Measurements from ENCODE around the gene INO80.
"Not testable (repeated sequence)": the region's sequence is repeated elsewhere in the genome, so short reads cannot be mapped to it uniquely, and the experiment has no call there.

INO80 gene

DNA sequence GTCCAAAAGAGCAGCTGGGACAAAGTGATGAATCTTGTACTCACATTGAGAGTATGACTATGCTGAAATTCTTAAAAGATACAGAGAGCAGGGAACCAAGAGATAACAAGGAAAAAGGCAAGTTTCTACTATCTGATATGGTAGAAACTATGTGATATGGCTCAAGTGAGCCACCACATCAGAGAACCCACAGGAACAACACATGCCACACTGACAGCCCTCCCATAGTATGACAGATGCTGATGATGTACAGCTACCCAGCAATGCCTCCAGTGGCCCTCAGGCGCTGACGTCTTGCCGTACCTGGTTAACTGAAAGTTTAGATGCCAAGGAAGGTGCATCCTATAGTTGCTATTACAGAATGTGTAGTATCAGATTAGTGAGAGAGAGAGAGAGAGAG, 120.4 kb downstream of the INO80 start:
- no peak for DNase-seq

DNA sequence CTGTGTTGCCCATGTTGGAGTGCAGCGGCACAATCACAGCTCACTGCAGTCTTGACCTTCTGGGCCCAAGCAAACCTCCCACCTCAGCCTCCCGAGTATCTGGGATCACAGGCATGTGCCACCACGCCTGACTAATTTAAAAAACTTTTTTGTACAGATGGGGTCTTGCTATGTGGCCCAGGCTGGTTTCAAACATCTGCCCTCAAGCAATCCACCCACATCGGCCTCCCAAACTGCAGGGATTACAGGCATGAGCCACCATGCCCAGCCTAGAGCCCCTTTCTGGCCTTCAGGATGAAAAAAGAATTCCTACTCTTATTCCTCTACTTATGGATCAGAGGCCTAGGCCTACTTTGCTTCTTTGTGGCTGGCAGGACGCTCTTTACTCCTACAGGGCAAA, 123.3 kb downstream of the INO80 start:
- no peak for DNase-seq

DNA sequence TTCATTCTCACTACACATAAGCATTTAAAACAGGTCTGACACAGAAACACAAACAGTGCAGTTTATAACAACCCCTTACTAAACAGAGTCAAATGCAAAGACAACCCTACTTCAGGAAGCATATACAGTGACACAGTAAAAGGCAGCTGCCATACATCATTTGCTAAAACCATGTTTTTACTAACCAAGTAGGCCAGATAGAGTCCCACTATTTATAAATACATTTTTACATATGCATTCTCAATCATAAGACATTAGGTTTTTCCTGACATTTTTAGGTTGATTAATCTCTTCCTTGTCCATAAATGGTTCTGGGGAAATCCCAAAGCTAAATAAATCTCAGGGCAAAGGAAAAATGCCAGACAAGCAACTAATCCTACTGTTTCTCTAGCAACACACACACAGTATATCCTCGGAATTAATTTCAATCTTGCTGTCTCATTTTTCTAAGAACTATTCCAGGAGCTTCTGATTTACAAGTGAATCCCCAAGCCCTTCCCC, 123.8 kb downstream of the INO80 start:
- no peak for DNase-seq

DNA sequence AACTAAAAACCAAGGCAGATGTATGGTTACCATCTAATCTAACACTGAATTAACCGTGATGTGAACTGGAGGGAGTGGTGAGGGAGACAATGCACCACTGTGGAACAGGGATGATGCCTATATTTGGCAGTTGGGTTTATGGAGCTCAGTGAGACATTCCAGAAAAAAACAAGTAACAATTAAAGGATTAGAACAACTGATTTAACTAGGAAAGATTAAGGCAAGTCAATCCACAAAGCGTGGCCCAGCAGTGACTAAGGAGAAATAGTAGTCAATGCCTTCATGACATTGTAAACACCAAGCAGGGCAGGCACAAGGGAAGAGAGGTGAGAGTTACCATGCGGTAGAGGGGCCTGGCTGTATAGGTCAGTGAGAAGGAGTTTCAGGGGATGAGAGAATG, 124.7 kb downstream of the INO80 start:
- DNase-seq, result no peak

DNA sequence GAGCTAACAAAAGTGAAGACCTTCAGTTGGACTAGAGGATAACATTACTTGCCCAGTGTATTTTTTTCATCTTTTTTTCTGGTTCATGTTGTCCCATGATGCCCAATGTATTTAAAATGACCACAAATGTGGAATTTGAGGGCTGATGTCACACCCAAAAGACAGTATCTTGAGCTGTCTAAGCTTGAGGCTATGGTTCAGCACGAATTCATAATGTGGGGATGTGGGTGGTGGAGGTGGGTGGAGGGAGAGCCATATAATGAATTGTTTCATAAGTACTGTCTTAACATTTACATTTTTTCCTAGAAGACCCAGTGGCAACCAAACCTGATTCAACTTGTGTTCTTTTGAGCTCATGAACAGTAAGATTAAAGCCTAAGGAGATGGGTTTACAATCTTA, 125.3 kb downstream of the INO80 start:
- DNase-seq, result no peak

DNA sequence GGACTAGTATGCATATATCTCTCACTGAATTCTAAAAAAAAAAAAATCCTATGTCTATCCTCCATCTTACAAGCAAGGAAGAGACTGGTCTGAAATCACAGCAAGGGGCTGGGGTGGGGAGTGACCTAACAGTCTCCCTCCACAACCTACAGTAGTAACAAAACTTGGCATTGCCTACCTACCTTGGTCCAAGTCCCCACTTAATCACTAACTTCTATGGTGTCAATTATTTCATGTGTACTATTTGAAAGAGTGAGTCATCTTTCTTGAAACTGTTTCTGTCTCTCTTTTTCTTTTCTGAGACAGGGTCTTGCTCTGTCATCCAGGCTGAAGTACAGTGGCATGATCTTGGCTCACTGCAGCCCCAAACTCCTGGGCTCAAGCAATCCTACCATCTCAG, 126.0 kb downstream of the INO80 start:
- DNase-seq, result no peak

DNA sequence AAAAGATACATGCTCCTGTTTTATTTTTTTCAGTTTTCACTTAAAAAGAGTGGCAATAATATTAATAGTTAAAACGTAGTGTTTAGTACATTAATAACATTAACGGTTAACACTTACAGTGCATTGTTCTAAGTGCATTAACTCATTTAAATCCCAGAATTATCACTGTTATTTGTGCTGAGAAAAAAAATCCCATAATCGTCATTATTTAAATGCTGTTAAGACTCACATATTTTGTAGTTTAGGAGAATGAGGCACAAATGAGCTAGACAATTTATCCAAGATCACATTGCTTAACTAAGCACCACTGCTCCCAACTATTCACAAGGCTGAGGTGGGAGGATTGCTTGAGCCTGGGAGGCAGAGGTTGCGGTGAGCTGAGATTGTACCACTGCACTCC, 127.9 kb downstream of the INO80 start:
- no peak for DNase-seq

DNA sequence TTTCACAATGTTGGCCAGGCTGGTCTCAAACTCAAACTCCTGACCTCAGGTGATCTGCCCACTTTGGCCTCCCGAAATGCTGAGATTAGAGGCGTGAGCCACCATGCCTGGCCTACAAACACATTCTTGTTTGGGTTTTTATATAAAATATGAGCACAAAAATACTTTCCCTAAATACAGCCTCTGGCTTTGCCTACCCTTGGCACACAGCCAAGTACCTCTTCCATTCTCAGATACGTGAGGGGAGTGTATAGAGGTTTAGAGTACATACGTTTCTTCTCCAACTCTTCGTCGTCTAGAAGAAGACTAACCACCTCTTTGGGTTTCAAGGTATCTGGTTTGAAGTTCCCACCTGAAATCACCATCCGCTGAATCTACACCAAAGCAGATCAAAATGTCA, 129.3 kb downstream of the INO80 start:
- DNase-seq, result no peak

DNA sequence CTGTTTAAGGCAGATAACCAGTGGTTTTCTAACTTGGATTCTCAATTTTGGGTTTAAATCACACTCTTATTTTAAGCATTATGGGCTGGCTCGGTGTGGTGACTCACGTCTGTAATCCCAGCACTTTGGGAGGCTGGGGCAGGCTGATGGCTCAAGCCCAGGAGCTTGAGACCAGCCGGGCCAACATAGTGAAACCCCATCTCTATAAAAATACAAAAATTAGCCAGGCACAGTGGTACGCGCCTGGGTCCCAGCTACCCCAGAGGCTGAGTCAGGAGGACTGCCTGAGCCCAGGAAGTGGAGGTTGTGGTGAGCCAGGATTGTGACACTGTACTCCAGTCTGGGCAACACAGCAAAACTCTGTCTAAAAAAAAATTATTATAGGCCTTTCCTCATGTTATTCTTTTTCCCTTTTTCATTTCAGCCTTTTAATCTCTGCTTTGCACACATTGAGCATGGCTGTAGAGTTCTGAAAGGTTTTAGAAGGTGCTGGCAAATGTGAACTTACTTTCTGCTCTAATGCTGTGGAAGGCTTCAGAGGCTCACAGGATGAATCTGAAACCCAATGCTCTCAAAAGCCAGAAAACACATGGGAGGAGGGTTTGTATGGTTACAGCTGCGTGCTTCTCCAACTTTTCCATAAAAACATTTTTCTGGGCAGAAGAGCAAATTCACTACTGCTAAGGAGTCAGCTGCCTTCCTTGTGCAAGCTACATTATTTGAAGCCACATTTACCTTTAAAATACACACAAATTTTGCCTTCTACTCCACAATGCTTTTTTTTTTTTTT, 130.3 kb downstream of the INO80 start:
- DNase-seq, result no peak

DNA sequence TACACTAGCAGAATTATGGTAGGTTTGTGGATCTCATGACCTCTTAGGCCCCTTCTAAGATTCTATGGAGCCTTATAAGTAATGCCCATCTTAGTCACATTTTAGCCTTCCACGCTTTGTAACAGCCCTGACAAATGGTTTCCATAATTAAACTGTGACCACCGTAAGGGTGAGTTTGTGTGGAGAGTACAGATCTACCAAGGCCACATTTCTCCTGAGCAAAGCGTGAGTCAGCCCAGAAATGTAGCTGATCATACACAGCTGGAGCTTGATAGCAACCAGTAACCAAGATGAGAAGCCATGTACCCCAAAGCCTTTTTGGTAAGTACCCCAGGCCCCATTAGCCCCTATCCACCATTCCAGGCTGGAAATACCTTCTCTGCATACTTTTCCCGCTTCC, 131.1 kb downstream of the INO80 start:
- DNase-seq, result no peak

DNA sequence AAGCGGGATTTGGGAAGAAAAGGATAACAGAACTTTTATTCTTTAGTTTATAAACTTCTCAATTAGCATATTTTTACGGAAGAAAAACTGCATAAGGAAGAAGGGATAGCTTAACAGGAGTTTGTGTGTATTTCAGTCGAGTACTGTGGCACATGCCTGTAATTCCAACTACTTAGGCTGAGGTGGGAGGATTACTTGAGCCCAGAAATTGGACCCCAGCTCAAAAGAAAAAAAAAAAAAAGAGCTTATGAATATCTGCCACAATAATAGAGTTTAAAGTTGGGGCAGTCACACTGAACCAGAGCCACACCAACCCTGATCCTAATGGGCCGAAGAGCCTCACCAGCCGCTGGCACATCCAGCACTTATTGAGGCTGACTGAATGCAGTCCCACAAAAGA, 131.7 kb downstream of the INO80 start:
- no peak for DNase-seq

DNA sequence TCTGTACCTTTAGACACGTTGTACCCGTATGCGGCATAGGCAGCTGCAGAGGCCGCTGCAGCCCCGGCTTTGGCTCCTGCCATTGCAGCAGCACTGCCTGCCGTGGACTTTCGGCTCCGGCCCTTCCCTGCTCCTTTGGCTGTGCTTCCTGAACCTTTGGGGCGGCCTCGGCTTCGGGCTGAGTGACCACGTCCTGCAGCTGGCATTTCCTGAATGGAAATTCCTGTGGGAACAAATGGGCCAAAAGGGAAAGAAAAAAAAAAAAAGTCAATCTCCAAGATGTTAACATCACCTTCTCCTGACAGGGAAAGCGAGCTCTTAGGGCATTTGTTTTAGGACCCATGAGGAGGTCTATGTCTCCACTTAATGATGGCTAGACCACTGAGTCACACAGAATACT, 133.2 kb downstream of the INO80 start:
- no peak for DNase-seq

DNA sequence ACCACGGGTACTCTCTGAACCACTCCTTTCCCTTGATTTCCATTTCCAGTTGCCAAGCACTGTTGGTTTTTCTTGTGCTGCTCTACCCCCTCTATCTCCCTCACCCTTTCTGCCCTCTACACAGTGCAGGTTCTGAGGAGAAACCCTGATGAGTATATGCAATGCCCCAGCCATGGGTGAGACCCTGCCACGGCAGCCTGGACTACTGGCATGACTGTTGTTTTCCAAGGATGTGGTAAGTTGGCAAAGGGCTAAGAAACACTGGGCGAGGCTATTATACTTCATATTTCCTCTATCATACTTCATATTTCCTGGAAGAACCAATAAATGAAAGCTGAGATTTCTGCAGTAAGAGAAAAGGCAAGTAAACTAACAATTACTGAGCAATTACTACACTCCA, 134.9 kb downstream of the INO80 start:
- DNase-seq, result no peak

DNA sequence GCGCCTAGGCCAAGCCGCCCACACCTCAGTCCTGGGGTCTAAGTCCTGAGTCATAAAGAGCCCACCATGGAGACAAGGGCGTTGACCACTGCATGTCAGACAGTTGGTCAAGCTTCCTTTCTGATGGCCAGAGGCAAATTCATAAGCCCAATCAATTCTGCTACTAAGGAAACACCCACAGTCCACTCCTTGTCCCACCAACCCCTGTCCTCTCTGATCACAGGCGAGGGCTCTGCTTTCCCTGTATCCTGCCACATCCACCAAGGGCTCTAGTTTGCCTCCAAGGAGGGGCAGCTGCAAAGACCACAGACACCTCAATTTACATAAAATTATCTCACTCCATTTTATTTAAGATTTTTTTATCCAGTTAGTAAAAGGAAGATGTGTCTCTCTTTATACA, 137.5 kb downstream of the INO80 start:
- DNase-seq, result no peak

DNA sequence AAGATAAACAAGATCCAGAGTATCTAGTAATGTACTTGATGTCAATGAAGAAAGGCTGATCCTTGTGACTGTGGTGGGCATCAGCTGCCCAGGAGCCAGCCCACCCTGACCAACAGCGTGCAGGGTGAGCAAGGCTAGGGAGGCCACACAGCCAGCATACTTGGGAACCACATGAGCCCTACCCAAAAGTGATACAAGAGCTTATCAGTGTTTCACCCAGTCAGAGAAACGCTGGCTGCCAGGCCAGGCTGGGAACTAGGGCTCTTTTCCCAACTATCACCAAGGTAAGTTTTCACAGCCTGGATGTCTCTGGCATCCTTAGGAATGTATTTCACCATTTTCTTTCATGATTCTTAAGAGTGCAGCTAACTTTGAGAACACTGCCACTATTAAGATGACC, 137.9 kb downstream of the INO80 start:
- DNase-seq, result no peak

DNA sequence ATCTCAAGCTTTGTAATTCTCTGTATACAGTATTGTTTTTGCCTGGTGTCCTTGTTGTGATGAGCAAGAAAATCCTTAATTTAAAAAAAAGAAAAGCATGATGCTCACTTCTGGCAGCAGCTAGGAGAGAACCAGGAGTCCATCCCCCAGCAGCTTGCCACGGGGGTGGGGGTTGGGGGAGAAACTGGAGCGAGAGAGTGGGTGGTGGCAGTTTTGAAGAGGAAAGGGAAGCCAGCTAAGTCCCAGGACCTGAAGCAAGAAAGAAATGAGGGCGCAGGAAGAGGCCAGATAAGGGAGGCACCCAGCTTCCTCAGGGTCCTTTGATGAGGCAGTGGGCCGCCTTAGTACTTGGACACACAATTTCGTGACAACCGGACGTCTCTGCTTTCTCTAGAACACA, 139.3 kb downstream of the INO80 start:
- no peak for DNase-seq

DNA sequence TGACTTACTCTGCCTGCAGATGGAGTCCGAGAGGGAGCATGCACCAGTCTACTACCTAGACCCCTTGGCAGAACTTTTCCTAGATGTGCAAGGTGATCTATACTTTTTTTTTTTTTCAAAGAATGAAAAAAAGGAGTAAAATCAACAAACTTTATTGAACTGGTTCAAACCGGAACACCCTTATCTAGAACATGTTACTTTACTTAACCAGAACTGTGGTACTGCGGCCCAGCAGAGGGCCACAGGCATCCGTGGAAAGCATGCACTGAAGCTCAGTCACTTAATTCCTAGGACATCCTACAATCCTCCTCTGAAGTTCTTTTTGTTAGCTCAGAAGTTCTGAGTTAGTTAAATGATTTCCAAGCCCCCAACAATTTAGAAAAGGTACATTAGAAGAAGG, 141.2 kb downstream of the INO80 start:
- DNase-seq, result no peak

DNA sequence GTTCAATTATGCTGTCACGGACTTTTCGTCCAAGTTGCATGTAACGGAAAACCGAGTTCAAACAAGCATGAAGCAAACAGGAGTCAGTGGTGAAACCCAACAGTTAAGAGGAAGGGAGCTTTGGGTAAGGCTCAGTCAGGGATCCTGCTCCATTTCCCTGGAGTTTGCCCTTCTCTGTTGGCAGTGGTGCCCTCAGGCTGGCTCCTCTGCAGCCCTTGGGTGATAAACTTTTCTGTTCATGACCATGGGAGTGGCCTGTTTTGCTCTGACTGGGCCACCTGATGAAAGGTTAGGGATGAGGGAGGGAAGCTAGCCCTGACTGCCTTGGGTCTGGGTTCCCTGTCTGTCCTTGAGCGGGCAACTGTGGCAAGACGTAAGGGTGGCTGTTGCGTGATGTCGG, 146.7 kb downstream of the INO80 start:
- DNase-seq, result no peak

DNA sequence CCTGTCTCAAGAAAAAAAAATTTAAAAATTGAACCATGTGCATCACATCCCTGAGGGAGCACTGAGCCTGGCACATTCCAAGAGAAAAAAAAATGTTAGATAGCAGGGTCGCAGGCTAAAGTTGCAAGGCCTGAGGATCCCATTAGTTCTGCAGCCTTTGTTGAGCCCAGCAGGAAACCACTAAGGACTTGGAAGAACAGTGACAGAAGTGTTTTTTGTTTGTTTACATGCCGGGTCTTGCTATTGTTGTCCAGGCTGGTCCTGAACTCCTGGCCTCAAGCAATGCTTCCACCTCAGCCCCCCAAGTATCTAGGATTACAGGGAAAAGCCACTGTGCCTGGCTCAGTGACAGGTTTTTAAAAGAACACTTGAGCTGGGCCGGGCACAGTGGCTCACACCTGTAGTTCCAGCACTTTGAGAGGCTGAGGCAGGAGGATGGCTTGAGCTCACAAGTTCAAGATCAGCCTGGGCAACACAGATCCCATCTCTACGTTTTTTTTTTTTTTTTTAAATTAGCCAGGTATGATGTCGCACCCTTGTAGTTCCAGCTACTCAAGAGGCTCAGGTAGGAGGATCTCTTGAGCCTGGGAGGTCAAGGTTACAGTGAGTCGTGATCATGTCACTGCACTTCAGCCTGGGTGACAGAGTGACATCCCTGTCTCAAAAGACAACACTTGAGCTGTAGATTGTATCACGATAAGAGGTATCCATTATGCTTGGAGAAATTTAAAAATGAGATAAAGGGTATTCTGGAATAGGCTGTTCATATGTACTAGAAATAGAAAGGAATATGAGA, 147.6 kb downstream of the INO80 start:
- DNase-seq, result no peak

DNA sequence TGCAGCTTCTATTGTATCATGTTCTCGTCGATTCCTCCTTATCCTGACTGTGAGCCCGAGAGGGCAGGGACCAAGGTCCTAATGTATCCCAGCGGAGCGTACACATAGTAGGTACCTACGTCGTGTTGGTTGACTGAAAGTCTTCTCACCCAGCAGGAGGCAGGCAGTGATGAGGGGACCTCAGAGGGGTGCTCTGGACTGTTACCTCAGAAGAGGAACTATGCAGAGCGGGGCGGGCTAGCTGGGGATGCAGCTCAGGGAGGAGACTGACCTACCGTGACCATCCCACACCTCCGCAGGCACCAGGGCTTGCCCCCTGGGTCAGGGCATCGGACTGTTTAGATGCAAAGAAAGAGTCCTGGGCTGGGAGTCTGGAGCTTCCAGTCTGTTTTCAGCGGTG, 151.4 kb downstream of the INO80 start:
- no peak for DNase-seq

DNA sequence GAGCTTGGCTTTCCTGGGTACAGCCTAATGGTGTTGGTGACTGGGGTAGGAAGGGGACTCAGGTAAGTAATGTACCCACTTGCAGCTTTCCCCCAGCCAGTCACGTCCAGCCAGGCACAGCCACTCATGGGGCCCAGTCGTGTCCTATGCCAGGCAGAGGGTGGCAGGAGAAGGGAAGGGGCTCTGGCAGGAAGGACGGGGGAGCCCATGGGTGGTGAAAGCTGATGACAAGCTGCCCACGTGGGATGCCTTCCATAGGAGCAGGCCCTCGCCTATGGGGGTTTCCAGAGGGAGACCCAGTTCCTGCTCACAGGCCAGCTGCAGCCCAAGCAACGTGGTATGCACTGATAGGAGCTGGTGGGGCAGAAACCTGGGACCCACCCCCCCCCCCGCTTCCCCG, 152.1 kb downstream of the INO80 start:
- no peak for DNase-seq

DNA sequence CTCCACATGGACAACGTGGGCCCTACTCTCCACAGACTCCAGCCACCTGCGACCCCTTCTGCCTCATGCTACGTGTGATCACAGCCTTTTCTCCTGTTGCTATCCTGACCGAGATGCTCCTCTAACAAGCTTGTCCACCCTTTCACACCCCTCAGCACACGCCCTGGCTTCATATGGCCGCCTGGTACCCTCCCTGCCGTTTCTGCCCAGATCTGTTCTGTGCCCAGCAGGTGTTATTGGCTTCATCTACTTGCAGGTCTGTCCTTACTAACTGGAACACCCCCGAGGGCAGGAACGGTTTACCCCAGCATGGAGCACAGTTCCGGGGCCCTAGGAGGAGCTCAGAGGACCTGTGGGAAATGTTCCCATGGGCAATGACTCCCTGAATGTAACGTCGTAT, 152.9 kb downstream of the INO80 start:
- DNase-seq, result no peak

DNA sequence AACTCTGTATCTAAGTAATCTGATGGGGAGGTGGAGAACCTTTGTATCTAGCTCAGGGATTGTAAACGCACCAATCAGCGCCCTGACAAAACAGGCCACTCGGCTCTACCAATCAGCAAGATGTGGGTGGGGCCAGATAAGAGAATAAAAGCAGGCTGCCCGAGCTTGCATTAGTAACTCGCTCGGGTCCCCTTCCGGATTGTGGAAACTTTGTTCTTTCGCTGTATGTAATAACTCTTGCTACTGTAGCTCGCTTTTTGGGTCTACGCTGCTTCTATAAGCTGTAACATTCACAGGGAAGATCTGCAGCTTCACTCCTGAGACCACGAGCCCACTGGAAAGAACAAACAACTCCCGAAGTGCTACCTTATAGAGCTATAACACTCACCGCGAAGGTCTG, 153.8 kb downstream of the INO80 start:
- DNase-seq, result not testable (repeated sequence)

DNA sequence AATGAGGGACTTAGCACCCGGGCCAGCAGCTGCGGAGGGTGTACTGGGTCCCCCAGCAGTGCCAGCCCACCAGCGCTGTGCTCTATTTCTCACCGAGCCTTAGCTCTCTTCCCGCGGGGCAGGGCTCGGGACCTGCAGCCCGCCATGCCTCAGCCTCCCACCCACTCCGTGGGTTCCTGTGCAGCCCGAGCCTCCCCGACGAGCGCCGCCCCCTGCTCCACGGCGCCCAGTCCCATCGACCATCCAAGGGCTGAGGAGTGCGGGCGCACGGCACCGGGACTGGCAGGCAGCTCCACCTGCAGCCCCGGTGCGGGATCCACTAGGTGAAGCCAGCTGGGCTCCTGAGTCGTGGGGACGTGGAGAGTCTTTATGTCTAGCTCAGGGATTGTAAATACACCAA, 154.3 kb downstream of the INO80 start:
- not testable (repeated sequence) for DNase-seq

DNA sequence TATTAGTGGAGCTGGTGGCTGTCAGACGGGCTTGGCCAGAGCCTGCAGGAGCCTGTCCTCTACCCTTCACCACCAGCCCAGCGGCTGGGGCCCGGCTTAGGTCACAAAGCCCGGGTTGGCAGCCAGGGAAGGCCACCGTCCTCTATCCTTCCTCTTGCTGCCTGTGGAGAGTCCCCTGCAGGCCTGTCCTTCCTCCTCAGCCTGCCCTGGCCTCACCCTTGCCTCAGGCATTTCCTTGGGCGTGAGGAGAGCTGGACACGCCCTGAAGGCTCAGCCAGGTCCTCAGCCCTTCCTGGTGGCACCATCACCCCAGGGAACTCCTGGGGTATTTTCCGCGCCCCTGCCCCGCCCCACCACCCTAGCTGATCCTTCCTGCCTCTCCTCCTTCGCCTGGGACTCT, 155.2 kb downstream of the INO80 start:
- DNase-seq, result no peak

Measured in CD4-positive, alpha-beta T cell treated with Interleukin-21 for 1 hour (primary cell).